Activated effector memory CD4-positive, alpha-beta T cell treated with Interleukin-2 at 50 U/mL for 16 hours (primary cell): ENCODE data around the gene RPS13.
"Not testable (repeated sequence)": the region's sequence is repeated elsewhere in the genome, so short reads cannot be mapped to it uniquely, and the experiment has no call there.

ENCODE experiments used
- DNase-seq: peaks from one replicate; pipeline ENCODE4 v3.0.0-alpha.2; 2020

RPS13 gene

GRCh38 chr11:17034027-17034426, 43.4 kb downstream of the RPS13 start:
- not testable (repeated sequence) for DNase-seq

- no peak for DNase-seq
Observed at GRCh38 chr11:17026487-17027082, 50.9 kb downstream of the RPS13 start.

GRCh38 chr11:17024924-17025323, 52.5 kb downstream of the RPS13 start:
- no peak for DNase-seq
